Thyroid gland (tissue), 4 donors: ENCODE results near the gene TEX51. TPM values are rescaled to one million over a fixed set of nuclear protein-coding genes. Genes with fewer than 3 reads are reported as not detected.

Experiments used
- DNase-seq, 2 donors: peaks; one replicate each; pipeline ENCODE4 v3.0.0-alpha.2; 2019
- H3K27ac ChIP-seq, 3 donors: fragments of 200-600 bp; sonication (generic); 1 replicate in 2 of 3; 2 replicates in 1 of 3; pipeline ENCODE4 v1.5.1; 2016 to 2019; ENCODE audit warnings: mild to moderate bottlenecking in 1 of 3, moderate library complexity in 1 of 3
- H3K27me3 ChIP-seq: fragments of 200-600 bp; sonication (generic); one replicate; pipeline ENCODE4 v1.5.1; 2019
- H3K36me3 ChIP-seq, 2 donors: fragments of 200-600 bp; sonication (generic); one replicate each; pipeline ENCODE4 v1.5.1; 2016 to 2019
- H3K4me1 ChIP-seq, 2 donors: fragments of 200-600 bp; sonication (generic); one replicate each; pipeline ENCODE4 v1.5.1; 2017 to 2019
- H3K4me3 ChIP-seq, 3 donors: fragments of 200-600 bp; sonication (generic); replicated peaks in 1 of 3; 1 replicate in 2 of 3; 2 replicates in 1 of 3; pipeline ENCODE4 v1.5.1; 2016; ENCODE audit warnings: mild to moderate bottlenecking in 1 of 3
- H3K9me3 ChIP-seq: fragments of 200-600 bp; sonication (generic); one replicate; pipeline ENCODE4 v1.5.1; 2017
- CTCF ChIP-seq, 6 experiments: fragments of 200-600 bp in 3 of 6; fragments of 450-650 bp in 3 of 6; sonication (generic) in 3 of 6; IDR thresholded peaks; one replicate each; pipeline ENCODE4 v1.5.1; 2016 to 2019; ENCODE audit warnings: antibody characterized with exemption in 6 of 6, mild to moderate bottlenecking in 2 of 6, inconsistent platforms in 1 of 6, moderate library complexity in 1 of 6
- POLR2A ChIP-seq, 2 donors: fragments of 450-650 bp; IDR thresholded peaks; one replicate each; pipeline ENCODE4 v1.6.1; 2017; ENCODE audit warnings: antibody characterized with exemption in 2 of 2, mild to moderate bottlenecking in 2 of 2, moderate library complexity in 1 of 2
- WGBS, 2 donors: methylation state at CpG; one replicate each; pipeline ENCODE4 v1.1.5; 2017; 5-methylcytosine and 5-hydroxymethylcytosine counted together
- intact Hi-C: fragments of 100-400 bp; cut with DNase I; formaldehyde crosslinking; loops from one replicate; pipeline ENCODE4 v1.15.1; 2023
- total RNA-seq, 4 donors: library from RNA; depleted of rRNA; stranded (reverse); fragments of >200 nt; gene quantifications; one replicate each; pipeline ENCODE4 v1.2.3, GENCODE V29; 2016

Gene TEX51
- total RNA-seq, 4 donors from 2014 or later = not detected

GRCh38 chr2:126880324-126880723, 18.4 kb upstream of the TEX51 start:
- no peak for DNase-seq
- 70 to 83% methylated on average over 7 of the region's 7 CpGs for WGBS, 2 donors
- no peak for TF ChIP-seq POLR2A (IDR thresholded peaks at IDR 0.05)
- TF ChIP-seq CTCF (IDR thresholded peaks at IDR 0.05) = no peak

GRCh38 chr2:126880817-126881216, 17.9 kb upstream of the TEX51 start:
- no peak for DNase-seq
- H3K9me3 ChIP-seq = no peaks in the 10 kb centered on the region
- no peaks in the 10 kb centered on the region for H3K36me3 ChIP-seq
- no peak overlapping the region for H3K27ac ChIP-seq
- H3K27me3 ChIP-seq = no peaks in the 10 kb centered on the region
- WGBS, 2 donors = 72 to 80% methylated on average over 4 of the region's 4 CpGs
- TF ChIP-seq POLR2A (IDR thresholded peaks at IDR 0.05) (no peak), CTCF (IDR thresholded peaks at IDR 0.05) (no peak)
- H3K4me1 ChIP-seq = peaks cover 0 to 2% of the 10 kb centered on the region in 2 donors
- no peak overlapping the region for H3K4me3 ChIP-seq
- intact Hi-C loops = no loop called here

More at GRCh38 chr2:126880324-126880723, 18.4 kb upstream of the TEX51 start:
- no peak overlapping the region for H3K4me3 ChIP-seq
- intact Hi-C loops = no loop called here
- H3K27ac ChIP-seq = no peak overlapping the region
- no peaks in the 10 kb centered on the region for H3K9me3 ChIP-seq
- H3K4me1 ChIP-seq = no peaks in the 10 kb centered on the region
- H3K27me3 ChIP-seq = no peaks in the 10 kb centered on the region
- no peaks in the 10 kb centered on the region for H3K36me3 ChIP-seq

- 77 to 84% methylated on average over 8 to 9 of the region's 9 CpGs for WGBS, 2 donors
- no peak overlapping the region for H3K4me3 ChIP-seq
Observed at GRCh38 chr2:126881591-126881990, 17.1 kb upstream of the TEX51 start.

GRCh38 chr2:126882181-126882580, 16.5 kb upstream of the TEX51 start:
- TF ChIP-seq POLR2A (IDR thresholded peaks at IDR 0.05) = no peak
- intact Hi-C loops = no loop called here
- Histone ChIP-seq H3K27ac (no peak overlapping the region), H3K36me3 (no peaks in the 10 kb centered on the region), H3K4me3 (no peak overlapping the region), H3K4me1 (peaks cover 0 to 8% of the 10 kb centered on the region in 2 donors), H3K9me3 (no peaks in the 10 kb centered on the region), H3K27me3 (no peaks in the 10 kb centered on the region)
- 36 to 42% methylated on average over 2 of the region's 2 CpGs for WGBS, 2 donors
- no peak for DNase-seq

More at GRCh38 chr2:126881591-126881990, 17.1 kb upstream of the TEX51 start:
- no peaks in the 10 kb centered on the region for H3K36me3 ChIP-seq
- H3K9me3 ChIP-seq = no peaks in the 10 kb centered on the region
- no peak for DNase-seq
- H3K4me1 ChIP-seq = peaks cover 0 to 8% of the 10 kb centered on the region in 2 donors
- no peaks in the 10 kb centered on the region for H3K27me3 ChIP-seq
- intact Hi-C loops = no loop called here
- H3K27ac ChIP-seq = no peak overlapping the region
- TF ChIP-seq POLR2A (IDR thresholded peaks at IDR 0.05) = no peak
- TF ChIP-seq CTCF (IDR thresholded peaks at IDR 0.05) = no peak

GRCh38 chr2:126882736-126883665, 15.7 kb upstream of the TEX51 start:
- no peaks in the 10 kb centered on the region for H3K27me3 ChIP-seq
- intact Hi-C loops = no loop called here

More at GRCh38 chr2:126882736-126883665, 15.7 kb upstream of the TEX51 start:
- H3K27ac ChIP-seq = no peak overlapping the region
- H3K9me3 ChIP-seq = no peaks in the 10 kb centered on the region
- 89 to 97% methylated on average over 7 of the region's 7 CpGs for WGBS, 2 donors
- H3K36me3 ChIP-seq = no peaks in the 10 kb centered on the region
- H3K4me3 ChIP-seq = no peak overlapping the region
- DNase-seq = no peak
- H3K4me1 ChIP-seq = peaks cover 0 to 8% of the 10 kb centered on the region in 2 donors
- no peak for TF ChIP-seq CTCF (IDR thresholded peaks at IDR 0.05)
- no peak for TF ChIP-seq POLR2A (IDR thresholded peaks at IDR 0.05)
